HEK293 (cell line): Measurements from ENCODE around the gene SF3A1.

ENCODE experiments used
- GLI4 ChIP-seq: fragments of 450-650 bp; formaldehyde crosslinking; IDR thresholded peaks from 2 replicates; pipeline ENCODE4 v1.5.1; 2016; ENCODE audit warnings: missing biosample characterization, missing genetic modification characterization
- GLIS1 ChIP-seq: fragments of 450-650 bp; formaldehyde crosslinking; IDR thresholded peaks from 2 replicates; pipeline ENCODE4 v1.5.1; 2016; ENCODE audit warnings: missing biosample characterization, missing genetic modification characterization
- GLIS2 ChIP-seq: fragments of 450-650 bp; formaldehyde crosslinking; IDR thresholded peaks from 2 replicates; pipeline ENCODE4 v1.5.1; 2016; ENCODE audit warnings: missing biosample characterization, missing genetic modification characterization
- KLF8 ChIP-seq: fragments of 450-650 bp; formaldehyde crosslinking; IDR thresholded peaks from 2 replicates; pipeline ENCODE4 v1.5.1; 2016; ENCODE audit warnings: missing biosample characterization, missing genetic modification characterization
- SP2 ChIP-seq: fragments of 450-650 bp; formaldehyde crosslinking; IDR thresholded peaks from 2 replicates; pipeline ENCODE4 v1.5.1; 2016; ENCODE audit warnings: missing biosample characterization, missing genetic modification characterization
- SP3 ChIP-seq: fragments of 450-650 bp; formaldehyde crosslinking; IDR thresholded peaks from 2 replicates; pipeline ENCODE4 v1.5.1; 2016; ENCODE audit warnings: missing biosample characterization, missing genetic modification characterization
- ZBTB17 ChIP-seq: fragments of 450-650 bp; formaldehyde crosslinking; IDR thresholded peaks from 2 replicates; pipeline ENCODE4 v1.5.1; 2016; ENCODE audit warnings: missing biosample characterization, missing genetic modification characterization
- ZBTB8A ChIP-seq: fragments of 450-650 bp; formaldehyde crosslinking; IDR thresholded peaks from 2 replicates; pipeline ENCODE4 v1.5.1; 2016; ENCODE audit warnings: missing biosample characterization, missing genetic modification characterization
- ZFHX2 ChIP-seq: fragments of 450-650 bp; formaldehyde crosslinking; conservative IDR thresholded peaks from 2 replicates; pipeline ENCODE4 v1.5.1; 2016; ENCODE audit warnings: missing biosample characterization, missing genetic modification characterization
- ZIC2 ChIP-seq: fragments of 450-650 bp; formaldehyde crosslinking; IDR thresholded peaks from 2 replicates; pipeline ENCODE4 v1.5.1; 2016; ENCODE audit warnings: missing biosample characterization, missing genetic modification characterization
- ZNF341 ChIP-seq: fragments of 450-650 bp; formaldehyde crosslinking; IDR thresholded peaks from 2 replicates; pipeline ENCODE4; 2016; ENCODE audit warnings: low read depth, missing biosample characterization, missing genetic modification characterization
- ZNF366 ChIP-seq: fragments of 450-650 bp; formaldehyde crosslinking; conservative IDR thresholded peaks from 2 replicates; pipeline ENCODE4 v1.5.1; 2016; ENCODE audit warnings: missing biosample characterization, missing genetic modification characterization
- ZNF561 ChIP-seq: fragments of 450-650 bp; IDR thresholded peaks from 2 replicates; pipeline ENCODE4 v1.5.1; 2018; ENCODE audit warnings: missing biosample characterization, missing genetic modification characterization, borderline replicate concordance
- ZNF600 ChIP-seq: fragments of 450-650 bp; formaldehyde crosslinking; IDR thresholded peaks from 2 replicates; pipeline ENCODE4 v1.5.1; 2016; ENCODE audit warnings: missing biosample characterization, missing genetic modification characterization
- ZNF843 ChIP-seq: fragments of 450-650 bp; formaldehyde crosslinking; IDR thresholded peaks from 2 replicates; pipeline ENCODE4 v1.5.1; 2016; ENCODE audit warnings: missing biosample characterization, missing genetic modification characterization
- TF ChIP-seq, protein P1 (sequence below): fragments of 450-650 bp; formaldehyde crosslinking; IDR thresholded peaks from 2 replicates; pipeline ENCODE4 v1.5.1; 2016; ENCODE audit warnings: missing biosample characterization, missing genetic modification characterization
- TF ChIP-seq, protein P2 (sequence below): fragments of 450-650 bp; formaldehyde crosslinking; IDR thresholded peaks from 2 replicates; pipeline ENCODE4 v1.5.1; 2016; ENCODE audit warnings: missing biosample characterization, missing genetic modification characterization
- TF ChIP-seq, protein P3 (sequence below): fragments of 450-650 bp; formaldehyde crosslinking; IDR thresholded peaks from 2 replicates; pipeline ENCODE4 v1.5.1; 2017; ENCODE audit warnings: missing biosample characterization, missing genetic modification characterization
- TF ChIP-seq, protein P4 (sequence below): fragments of 450-650 bp; formaldehyde crosslinking; IDR thresholded peaks from 2 replicates; pipeline ENCODE4 v1.5.1; 2016; ENCODE audit warnings: missing biosample characterization, missing genetic modification characterization
- TF ChIP-seq, protein P5 (sequence below): fragments of 450-650 bp; formaldehyde crosslinking; IDR thresholded peaks from 2 replicates; pipeline ENCODE4 v1.5.1; 2016; ENCODE audit warnings: missing biosample characterization, missing genetic modification characterization
- TF ChIP-seq, protein P6 (sequence below): fragments of 450-650 bp; formaldehyde crosslinking; IDR thresholded peaks from 2 replicates; pipeline ENCODE4 v1.5.1; 2017; ENCODE audit warnings: missing biosample characterization, mild to moderate bottlenecking, missing genetic modification characterization, moderate library complexity

Gene SF3A1

DNA sequence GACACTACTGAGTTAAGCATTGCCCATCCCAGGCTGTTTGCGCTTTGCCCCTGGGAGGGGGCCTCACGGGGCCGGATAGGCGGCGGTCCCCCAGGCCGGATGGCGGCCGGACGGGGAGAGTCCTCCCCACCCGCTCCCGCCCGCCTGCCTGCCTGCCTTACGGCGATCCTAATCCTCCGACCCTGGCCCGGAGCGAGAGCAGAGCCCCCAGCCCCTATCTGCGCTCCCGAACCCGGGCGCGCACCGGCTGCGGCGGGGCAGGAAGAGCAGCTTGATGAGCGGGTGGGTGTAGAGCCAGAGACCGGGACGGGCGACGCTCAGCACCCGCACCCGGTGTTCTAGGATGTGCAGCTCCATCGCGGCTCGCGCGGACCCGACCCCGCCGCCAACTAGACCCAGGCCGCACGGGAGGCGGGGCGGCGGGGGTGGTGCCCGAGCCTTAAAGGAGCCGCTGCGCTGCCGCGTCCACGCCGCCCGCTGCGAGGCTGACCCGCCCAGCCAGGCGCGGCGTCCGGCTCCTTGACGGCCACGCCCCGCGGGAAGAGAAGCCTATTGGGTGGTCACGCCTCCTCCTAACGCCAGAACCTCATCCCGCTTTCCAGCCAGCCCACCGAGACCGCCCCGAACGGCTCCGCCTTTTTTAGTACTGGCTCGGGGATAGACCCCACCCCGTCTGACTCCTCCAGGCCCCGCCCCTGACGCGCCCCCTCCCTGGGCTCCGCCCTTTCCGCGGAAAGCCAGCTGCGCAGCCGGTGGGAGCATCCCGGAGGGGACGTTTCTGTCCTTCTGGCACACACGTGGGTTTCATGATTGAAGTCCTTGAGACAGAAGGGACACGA, 67.3 kb downstream of the SF3A1 start, which contains the start of gene CASTOR1 (continued):
- TF ChIP-seq, protein P1, sequence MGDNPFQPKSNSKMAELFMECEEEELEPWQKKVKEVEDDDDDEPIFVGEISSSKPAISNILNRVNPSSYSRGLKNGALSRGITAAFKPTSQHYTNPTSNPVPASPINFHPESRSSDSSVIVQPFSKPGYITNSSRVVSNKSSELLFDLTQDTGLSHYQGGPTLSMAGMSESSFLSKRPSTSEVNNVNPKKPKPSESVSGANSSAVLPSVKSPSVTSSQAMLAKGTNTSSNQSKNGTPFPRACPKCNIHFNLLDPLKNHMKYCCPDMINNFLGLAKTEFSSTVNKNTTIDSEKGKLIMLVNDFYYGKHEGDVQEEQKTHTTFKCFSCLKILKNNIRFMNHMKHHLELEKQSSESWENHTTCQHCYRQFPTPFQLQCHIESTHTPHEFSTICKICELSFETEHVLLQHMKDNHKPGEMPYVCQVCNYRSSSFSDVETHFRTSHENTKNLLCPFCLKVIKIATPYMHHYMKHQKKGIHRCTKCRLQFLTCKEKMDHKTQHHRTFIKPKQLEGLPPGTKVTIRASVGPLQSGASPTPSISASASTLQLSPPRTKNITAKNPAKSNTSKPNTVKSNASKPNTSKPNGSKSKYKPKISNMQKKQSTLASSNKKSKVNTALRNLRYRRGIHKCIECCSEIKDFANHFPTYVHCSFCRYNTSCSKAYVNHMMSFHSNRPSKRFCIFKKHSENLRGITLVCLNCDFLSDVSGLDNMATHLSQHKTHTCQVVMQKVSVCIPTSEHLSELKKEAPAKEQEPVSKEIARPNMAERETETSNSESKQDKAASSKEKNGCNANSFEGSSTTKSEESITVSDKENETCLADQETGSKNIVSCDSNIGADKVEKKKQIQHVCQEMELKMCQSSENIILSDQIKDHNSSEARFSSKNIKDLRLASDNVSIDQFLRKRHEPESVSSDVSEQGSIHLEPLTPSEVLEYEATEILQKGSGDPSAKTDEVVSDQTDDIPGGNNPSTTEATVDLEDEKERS (tag by site-specific recombination) = no peak
- peak; percentile 92 for TF ChIP-seq SP3 (tag by site-specific recombination)
- TF ChIP-seq KLF8 (tag by site-specific recombination) = peak; percentile 96
- TF ChIP-seq, protein P2, sequence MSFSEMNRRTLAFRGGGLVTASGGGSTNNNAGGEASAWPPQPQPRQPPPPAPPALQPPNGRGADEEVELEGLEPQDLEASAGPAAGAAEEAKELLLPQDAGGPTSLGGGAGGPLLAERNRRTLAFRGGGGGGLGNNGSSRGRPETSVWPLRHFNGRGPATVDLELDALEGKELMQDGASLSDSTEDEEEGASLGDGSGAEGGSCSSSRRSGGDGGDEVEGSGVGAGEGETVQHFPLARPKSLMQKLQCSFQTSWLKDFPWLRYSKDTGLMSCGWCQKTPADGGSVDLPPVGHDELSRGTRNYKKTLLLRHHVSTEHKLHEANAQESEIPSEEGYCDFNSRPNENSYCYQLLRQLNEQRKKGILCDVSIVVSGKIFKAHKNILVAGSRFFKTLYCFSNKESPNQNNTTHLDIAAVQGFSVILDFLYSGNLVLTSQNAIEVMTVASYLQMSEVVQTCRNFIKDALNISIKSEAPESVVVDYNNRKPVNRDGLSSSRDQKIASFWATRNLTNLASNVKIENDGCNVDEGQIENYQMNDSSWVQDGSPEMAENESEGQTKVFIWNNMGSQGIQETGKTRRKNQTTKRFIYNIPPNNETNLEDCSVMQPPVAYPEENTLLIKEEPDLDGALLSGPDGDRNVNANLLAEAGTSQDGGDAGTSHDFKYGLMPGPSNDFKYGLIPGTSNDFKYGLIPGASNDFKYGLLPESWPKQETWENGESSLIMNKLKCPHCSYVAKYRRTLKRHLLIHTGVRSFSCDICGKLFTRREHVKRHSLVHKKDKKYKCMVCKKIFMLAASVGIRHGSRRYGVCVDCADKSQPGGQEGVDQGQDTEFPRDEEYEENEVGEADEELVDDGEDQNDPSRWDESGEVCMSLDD = peak; percentile 47; the same call in 1 of the 2 replicates
- TF ChIP-seq ZBTB8A (tag by site-specific recombination) = peak; percentile 56
- TF ChIP-seq GLIS2 (tag by site-specific recombination) = peak; percentile 85
- no peak for TF ChIP-seq ZNF843 (tag by site-specific recombination)
- peak; percentile 56 for TF ChIP-seq ZNF600
- TF ChIP-seq, protein P3, sequence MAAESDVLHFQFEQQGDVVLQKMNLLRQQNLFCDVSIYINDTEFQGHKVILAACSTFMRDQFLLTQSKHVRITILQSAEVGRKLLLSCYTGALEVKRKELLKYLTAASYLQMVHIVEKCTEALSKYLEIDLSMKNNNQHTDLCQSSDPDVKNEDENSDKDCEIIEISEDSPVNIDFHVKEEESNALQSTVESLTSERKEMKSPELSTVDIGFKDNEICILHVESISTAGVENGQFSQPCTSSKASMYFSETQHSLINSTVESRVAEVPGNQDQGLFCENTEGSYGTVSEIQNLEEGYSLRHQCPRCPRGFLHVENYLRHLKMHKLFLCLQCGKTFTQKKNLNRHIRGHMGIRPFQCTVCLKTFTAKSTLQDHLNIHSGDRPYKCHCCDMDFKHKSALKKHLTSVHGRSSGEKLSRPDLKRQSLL (tag by site-specific recombination) = peak; percentile 81
- TF ChIP-seq ZNF366 (tag by site-specific recombination) = peak; percentile 37
- TF ChIP-seq, protein P4, sequence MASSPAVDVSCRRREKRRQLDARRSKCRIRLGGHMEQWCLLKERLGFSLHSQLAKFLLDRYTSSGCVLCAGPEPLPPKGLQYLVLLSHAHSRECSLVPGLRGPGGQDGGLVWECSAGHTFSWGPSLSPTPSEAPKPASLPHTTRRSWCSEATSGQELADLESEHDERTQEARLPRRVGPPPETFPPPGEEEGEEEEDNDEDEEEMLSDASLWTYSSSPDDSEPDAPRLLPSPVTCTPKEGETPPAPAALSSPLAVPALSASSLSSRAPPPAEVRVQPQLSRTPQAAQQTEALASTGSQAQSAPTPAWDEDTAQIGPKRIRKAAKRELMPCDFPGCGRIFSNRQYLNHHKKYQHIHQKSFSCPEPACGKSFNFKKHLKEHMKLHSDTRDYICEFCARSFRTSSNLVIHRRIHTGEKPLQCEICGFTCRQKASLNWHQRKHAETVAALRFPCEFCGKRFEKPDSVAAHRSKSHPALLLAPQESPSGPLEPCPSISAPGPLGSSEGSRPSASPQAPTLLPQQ = peak; percentile 74
- TF ChIP-seq, protein P5, sequence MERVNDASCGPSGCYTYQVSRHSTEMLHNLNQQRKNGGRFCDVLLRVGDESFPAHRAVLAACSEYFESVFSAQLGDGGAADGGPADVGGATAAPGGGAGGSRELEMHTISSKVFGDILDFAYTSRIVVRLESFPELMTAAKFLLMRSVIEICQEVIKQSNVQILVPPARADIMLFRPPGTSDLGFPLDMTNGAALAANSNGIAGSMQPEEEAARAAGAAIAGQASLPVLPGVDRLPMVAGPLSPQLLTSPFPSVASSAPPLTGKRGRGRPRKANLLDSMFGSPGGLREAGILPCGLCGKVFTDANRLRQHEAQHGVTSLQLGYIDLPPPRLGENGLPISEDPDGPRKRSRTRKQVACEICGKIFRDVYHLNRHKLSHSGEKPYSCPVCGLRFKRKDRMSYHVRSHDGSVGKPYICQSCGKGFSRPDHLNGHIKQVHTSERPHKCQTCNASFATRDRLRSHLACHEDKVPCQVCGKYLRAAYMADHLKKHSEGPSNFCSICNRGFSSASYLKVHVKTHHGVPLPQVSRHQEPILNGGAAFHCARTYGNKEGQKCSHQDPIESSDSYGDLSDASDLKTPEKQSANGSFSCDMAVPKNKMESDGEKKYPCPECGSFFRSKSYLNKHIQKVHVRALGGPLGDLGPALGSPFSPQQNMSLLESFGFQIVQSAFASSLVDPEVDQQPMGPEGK (tag by site-specific recombination) = peak; percentile 75
- TF ChIP-seq ZIC2 (tag by site-specific recombination) = 0 out of 2 replicates have a peak, but pooled peaks have one; percentile 33
- peak; percentile 63 for TF ChIP-seq GLIS1 (tag by site-specific recombination)
- TF ChIP-seq, protein P6, sequence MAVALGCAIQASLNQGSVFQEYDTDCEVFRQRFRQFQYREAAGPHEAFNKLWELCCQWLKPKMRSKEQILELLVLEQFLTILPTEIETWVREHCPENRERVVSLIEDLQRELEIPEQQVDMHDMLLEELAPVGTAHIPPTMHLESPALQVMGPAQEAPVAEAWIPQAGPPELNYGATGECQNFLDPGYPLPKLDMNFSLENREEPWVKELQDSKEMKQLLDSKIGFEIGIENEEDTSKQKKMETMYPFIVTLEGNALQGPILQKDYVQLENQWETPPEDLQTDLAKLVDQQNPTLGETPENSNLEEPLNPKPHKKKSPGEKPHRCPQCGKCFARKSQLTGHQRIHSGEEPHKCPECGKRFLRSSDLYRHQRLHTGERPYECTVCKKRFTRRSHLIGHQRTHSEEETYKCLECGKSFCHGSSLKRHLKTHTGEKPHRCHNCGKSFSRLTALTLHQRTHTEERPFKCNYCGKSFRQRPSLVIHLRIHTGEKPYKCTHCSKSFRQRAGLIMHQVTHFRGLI (tag by site-specific recombination) = peak; percentile 89
- TF ChIP-seq ZNF561 (tag by site-specific recombination) = peak; percentile 31; the same call in 1 of the 2 replicates
- peak; percentile 53; the same call in 1 of the 2 replicates for TF ChIP-seq ZFHX2 (tag by site-specific recombination)
- peak; percentile 33; the same call in 1 of the 2 replicates for TF ChIP-seq ZNF341 (tag by site-specific recombination)
- peak; percentile 92 for TF ChIP-seq ZBTB17 (tag by site-specific recombination)
- no peak for TF ChIP-seq GLI4 (tag by site-specific recombination)
- TF ChIP-seq SP2 (tag by site-specific recombination) = peak; percentile 96
